Measurements from ENCODE around the gene CARMIL1. TPM values are rescaled to one million over a fixed set of nuclear protein-coding genes. Genes with fewer than 3 reads are reported as not detected.

The CARMIL1 gene
- total RNA-seq, 3 donors from 2014 or later: 23.6 to 53.0 (median 33.5) TPM

DNA sequence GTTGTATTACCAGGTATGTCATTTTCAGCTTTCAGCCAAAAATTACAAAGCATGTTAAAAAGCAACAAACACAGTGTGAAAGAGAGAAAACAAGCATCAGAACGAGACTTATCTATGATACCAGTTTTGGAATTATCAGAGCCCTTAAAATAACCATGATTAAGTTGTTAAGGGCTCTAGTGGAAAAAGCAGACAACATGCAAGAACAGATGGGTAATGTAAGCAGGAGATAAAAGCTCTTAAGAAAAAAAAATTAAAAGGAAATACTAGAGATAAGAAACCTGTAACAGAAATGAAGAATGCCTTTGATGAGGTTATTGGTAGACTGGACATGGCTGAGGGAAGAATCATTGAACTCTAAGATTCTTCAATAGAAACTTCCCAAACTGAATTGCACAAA lies 245.4 kb downstream of the CARMIL1 start:
- Histone ChIP-seq H3K27me3 (no peaks in the 10 kb centered on the region), H3K9me3 (no peaks in the 10 kb centered on the region), H3K36me3 (no peaks in the 10 kb centered on the region), H3K27ac (no peak overlapping the region), H3K4me3 (no peak overlapping the region), H3K4me1 (no peaks in the 10 kb centered on the region)
- TF ChIP-seq, protein P1, sequence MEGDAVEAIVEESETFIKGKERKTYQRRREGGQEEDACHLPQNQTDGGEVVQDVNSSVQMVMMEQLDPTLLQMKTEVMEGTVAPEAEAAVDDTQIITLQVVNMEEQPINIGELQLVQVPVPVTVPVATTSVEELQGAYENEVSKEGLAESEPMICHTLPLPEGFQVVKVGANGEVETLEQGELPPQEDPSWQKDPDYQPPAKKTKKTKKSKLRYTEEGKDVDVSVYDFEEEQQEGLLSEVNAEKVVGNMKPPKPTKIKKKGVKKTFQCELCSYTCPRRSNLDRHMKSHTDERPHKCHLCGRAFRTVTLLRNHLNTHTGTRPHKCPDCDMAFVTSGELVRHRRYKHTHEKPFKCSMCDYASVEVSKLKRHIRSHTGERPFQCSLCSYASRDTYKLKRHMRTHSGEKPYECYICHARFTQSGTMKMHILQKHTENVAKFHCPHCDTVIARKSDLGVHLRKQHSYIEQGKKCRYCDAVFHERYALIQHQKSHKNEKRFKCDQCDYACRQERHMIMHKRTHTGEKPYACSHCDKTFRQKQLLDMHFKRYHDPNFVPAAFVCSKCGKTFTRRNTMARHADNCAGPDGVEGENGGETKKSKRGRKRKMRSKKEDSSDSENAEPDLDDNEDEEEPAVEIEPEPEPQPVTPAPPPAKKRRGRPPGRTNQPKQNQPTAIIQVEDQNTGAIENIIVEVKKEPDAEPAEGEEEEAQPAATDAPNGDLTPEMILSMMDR (IDR thresholded peaks at IDR 0.05): no peak
- TF ChIP-seq POLR2A (IDR thresholded peaks at IDR 0.05): no peak
- no peak for TF ChIP-seq POLR2AphosphoS5 (IDR thresholded peaks at IDR 0.05)
- no peak for DNase-seq (ENCODE audit: low spot score in 2 of 2)
- intact Hi-C loops (cut with DNase I; ENCODE audit: low total_unique reads): no loop called here

DNA sequence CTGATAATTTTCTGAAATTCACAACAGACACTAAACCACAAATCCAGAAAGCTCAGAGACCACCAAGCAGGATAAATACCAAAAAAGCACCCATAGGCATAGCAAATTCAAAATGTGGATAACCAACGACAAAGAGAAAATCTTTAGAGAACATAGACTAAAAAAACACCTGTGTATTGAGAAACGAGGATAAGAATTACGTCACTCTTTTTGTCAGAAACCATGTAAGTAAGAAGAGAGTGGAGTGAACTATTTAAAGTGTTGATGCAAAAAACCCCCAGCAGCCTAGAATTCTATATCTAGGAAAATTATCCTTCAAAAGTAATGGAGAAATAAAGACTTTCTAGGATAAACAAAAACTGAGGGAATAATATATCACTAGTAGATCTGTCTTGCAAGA lies 245.9 kb downstream of the CARMIL1 start:
- TF ChIP-seq, protein P1 (IDR thresholded peaks at IDR 0.05): no peak
- TF ChIP-seq POLR2AphosphoS5 (IDR thresholded peaks at IDR 0.05): no peak
- no peak for TF ChIP-seq POLR2A (IDR thresholded peaks at IDR 0.05)
- Histone ChIP-seq H3K27me3 (no peaks in the 10 kb centered on the region), H3K9me3 (no peaks in the 10 kb centered on the region), H3K36me3 (no peaks in the 10 kb centered on the region), H3K4me1 (no peaks in the 10 kb centered on the region), H3K27ac (no peak overlapping the region), H3K4me3 (no peak overlapping the region)
- intact Hi-C loops (cut with DNase I; ENCODE audit: low total_unique reads): no loop called here
- no peak for DNase-seq (ENCODE audit: low spot score in 2 of 2)

DNA sequence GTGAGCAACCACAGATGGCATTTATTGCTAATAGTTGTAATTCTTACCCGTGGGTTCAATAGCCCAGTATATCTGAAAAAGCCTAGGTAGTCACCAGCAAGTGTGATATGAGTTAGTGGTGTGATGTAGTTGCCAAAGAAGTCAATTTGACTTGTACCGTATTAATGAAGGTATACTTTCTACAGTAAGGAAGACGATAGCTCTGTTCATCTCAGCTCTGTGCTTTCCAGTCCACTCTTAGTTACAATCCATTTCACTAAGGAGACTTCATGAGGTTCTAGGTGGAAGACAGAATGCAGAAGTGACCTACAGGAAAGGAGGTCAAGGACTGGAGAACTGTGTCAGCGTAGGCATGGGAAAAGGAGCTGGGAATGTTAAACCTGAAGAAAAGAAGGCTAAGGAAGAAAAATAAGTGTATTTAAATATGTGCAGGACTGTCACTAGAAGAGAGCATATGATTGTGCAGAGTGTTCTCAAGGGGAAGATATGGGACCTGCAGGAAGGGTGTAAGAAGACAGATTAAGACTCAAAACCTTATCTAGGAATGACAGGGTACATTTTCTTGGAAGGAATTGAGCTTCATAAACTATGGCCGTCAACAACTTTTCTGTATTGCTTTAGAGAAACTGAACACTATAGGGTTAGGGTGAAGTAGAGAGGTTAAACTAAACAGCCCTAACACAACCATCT lies 255.9 kb downstream of the CARMIL1 start:
- H3K9me3 ChIP-seq: no peaks in the 10 kb centered on the region
- H3K36me3 ChIP-seq: no peaks in the 10 kb centered on the region
- H3K27me3 ChIP-seq: no peaks in the 10 kb centered on the region
- H3K4me3 ChIP-seq: no peak overlapping the region
- no peak for DNase-seq (ENCODE audit: low spot score in 2 of 2)
- H3K27ac ChIP-seq: no peak overlapping the region
- intact Hi-C loops (cut with DNase I; ENCODE audit: low total_unique reads): no loop called here
- no peaks in the 10 kb centered on the region for H3K4me1 ChIP-seq
- TF ChIP-seq POLR2A (IDR thresholded peaks at IDR 0.05) (no peak), POLR2AphosphoS5 (IDR thresholded peaks at IDR 0.05) (no peak)
- TF ChIP-seq, protein P1 (IDR thresholded peaks at IDR 0.05): no peak

DNA sequence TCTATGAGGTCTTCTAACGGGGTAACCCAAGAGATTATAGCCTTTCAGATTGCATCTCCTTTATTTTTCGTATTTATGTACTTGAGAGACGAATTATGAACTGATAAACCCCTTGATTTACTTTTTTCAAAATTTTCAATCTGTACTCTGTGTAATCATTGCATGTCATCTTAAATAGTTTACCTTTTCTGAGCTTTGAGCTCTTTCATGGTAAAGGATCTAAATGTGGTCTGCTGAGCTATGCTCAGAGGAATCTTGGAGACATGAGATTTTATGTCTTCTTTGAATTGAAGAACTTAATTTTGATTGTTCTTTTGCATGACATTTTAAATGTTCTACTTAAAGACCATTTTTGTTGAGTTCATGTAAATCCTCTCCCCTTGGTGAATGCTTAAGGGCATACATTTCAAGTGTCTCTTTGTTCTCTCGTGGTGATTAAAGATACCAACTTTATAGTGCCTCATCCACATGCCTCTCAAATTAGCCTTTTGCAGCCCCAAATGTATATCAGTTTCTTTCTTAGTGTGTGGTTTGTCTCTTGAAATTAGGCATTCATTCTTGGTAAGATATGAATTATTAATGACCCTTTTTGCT lies 256.6 kb downstream of the CARMIL1 start:
- Histone ChIP-seq H3K27ac (no peak overlapping the region), H3K4me3 (no peak overlapping the region), H3K4me1 (no peaks in the 10 kb centered on the region), H3K36me3 (no peaks in the 10 kb centered on the region), H3K9me3 (no peaks in the 10 kb centered on the region), H3K27me3 (no peaks in the 10 kb centered on the region)
- intact Hi-C loops (cut with DNase I; ENCODE audit: low total_unique reads): no loop called here
- DNase-seq (ENCODE audit: low spot score in 2 of 2): no peak
- TF ChIP-seq POLR2AphosphoS5 (IDR thresholded peaks at IDR 0.05): no peak
- TF ChIP-seq, protein P1 (IDR thresholded peaks at IDR 0.05): no peak
- TF ChIP-seq POLR2A (IDR thresholded peaks at IDR 0.05): no peak

DNA sequence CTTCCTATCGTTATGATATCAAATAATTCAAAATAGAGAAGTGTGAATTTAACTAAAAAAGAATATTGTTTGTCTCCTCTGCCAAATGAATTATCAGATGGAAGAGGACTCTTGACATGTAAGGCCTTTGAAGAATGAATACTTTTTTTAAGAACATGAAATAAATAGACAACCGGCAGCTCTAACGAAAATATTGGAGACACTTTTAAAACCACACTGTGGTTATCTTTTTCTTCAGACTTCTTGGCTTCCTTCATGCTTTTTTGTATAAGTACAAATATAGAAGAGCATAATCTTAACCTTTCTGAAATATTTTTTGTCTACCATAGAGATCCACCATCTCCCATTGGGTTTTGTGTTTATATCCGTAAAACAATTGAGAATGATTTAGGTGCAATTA lies 257.6 kb downstream of the CARMIL1 start:
- no peak for DNase-seq (ENCODE audit: low spot score in 2 of 2)
- Histone ChIP-seq H3K27ac (no peak overlapping the region), H3K4me3 (no peak overlapping the region), H3K27me3 (no peaks in the 10 kb centered on the region), H3K36me3 (no peaks in the 10 kb centered on the region), H3K9me3 (no peaks in the 10 kb centered on the region), H3K4me1 (no peaks in the 10 kb centered on the region)
- TF ChIP-seq, protein P1 (IDR thresholded peaks at IDR 0.05): no peak
- no peak for TF ChIP-seq POLR2AphosphoS5 (IDR thresholded peaks at IDR 0.05)
- TF ChIP-seq POLR2A (IDR thresholded peaks at IDR 0.05): no peak
- intact Hi-C loops (cut with DNase I; ENCODE audit: low total_unique reads): no loop called here

Measured in breast epithelium (tissue), 4 donors.